RWPE1 (cell line): Measurements from ENCODE around the gene ATP2C2.

Source experiments
- CTCF ChIA-PET: fragments of 350-600 bp; sonication (Branson Sonifier 250); formaldehyde crosslinking; extraction: SDS; loops from one replicate; lab custom pipeline; 2021; lab: Yijun Ruan, JAX
- POLR2A ChIA-PET: fragments of 400-600 bp; formaldehyde crosslinking; extraction: SDS; loops from one replicate; lab custom pipeline; 2020; ENCODE audit warnings: antibody characterized with exemption; ENCODE audit not compliant: low non-redundant PET; lab: Yijun Ruan, JAX
- DNase-seq: peaks from one replicate; pipeline ENCODE4 v3.0.0; 2012; ENCODE audit warnings: low spot score
- H3K27ac ChIP-seq: fragments of 450-650 bp; 2 replicates; pipeline ENCODE4 v1.5.1; 2017
- CTCF ChIP-seq: fragments of 450-650 bp; conservative IDR thresholded peaks from 2 replicates; pipeline ENCODE4 v1.5.1; 2017; ENCODE audit warnings: low read depth, mild to moderate bottlenecking

Gene ATP2C2

DNA sequence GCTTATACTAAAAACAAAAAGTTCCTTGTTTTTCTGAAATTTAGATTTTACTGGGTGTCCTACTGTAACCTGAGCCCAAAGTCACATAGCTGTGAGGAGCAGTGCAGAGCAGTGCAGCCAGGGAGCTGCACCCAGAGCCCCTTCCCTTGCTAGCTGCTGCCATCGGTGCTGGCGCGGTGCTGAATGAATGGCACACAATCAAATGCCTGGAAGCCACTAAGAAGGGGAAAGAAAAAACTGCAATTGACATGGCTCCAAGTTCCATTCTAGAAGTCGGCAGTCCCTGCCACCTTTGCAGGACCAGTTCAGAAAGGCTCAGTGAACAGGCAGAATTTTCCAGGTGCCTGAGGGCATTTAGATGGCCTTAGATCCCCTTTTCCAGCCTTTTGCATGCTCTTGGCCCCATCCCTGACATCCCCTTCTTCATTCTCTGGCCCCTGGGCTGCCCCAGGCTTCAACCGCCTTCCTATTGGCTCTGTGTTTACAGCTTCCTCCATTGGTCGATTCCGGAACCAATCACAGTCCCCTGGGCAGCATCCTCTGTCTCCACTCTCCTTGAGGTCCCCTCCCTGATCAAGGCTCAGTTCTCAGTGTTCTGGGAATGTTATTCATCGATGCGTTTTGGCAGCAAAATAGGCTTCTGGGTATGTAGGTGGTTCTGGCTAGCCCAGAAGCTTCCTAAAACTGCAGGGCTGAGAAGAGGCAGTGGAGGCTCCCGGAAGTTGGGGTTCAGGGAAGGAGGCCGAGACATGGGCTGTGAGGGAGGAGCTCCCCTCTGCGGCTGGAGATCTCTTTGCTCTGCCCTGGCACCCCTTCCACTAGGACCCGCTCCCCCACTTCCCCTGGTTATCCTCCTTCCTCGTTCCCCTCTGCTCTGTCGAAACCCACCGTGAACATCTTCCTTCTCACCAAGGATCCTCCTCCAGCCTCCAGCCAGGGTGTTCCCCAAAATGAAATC is 37.9 kb downstream of the ATP2C2 start:
- TF ChIP-seq CTCF = no peak
- no peak overlapping the region for H3K27ac ChIP-seq
- CTCF ChIA-PET = no interaction called here
- DNase-seq = no peak
- POLR2A ChIA-PET = no interaction called here

DNA sequence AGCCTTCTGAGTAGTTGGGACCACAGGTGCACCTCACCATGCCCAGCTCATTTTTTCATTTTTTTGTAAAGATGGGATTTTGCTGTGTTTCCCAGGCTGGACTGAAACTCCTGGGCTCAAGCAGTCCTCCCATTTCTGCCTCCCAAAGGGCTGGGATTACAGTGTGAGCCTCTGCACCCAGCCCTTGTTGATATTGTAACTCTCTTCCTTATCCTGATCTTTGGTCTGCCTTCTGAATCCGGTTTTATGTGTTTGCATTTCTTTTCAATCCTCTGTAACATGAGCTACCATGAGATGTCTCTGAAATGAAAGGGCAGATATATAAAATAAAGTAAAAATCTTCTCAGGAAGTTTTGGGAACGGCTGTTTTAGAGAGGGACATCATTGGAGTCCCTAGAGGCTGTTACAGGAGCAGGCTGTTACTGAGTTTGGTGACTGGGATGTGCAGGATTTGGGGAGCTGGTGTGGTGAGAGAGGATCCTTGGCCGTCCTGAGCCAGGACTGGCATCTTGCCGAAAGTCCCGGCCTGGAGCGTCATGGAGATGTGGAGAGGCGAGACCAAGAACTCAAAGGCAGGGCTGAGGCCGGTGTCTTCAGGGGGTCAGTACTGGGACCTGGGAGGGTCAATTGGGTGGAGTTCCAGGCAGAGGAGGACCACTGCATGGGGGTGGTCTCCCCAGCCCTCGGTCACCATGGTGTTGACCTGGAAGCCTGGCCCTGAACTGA is 39.4 kb downstream of the ATP2C2 start:
- CTCF ChIA-PET = interaction anchor here (0.7 kb wide), 1 partner anchor 30 kb away, joined by 4 read pairs; no protein-coding TSS in a partner anchor
- no peak for DNase-seq
- no peak overlapping the region for H3K27ac ChIP-seq
- POLR2A ChIA-PET = no interaction called here
- TF ChIP-seq CTCF = no peak

- TF ChIP-seq CTCF = no peak
- DNase-seq = no peak
- ChIA-PET POLR2A (no interaction called here), CTCF (interaction anchor here (0.7 kb wide), 1 partner anchor 31 kb away, joined by 4 read pairs; no protein-coding TSS in a partner anchor)
- no peak overlapping the region for H3K27ac ChIP-seq
These were observed 40.0 kb downstream of the ATP2C2 start for GRCh38 chr16:84408314-84408690.

- CTCF ChIA-PET = no interaction called here
- TF ChIP-seq CTCF = no peak
- DNase-seq = no peak
- POLR2A ChIA-PET = no interaction called here
- H3K27ac ChIP-seq = no peak overlapping the region
These were observed 40.5 kb downstream of the ATP2C2 start for GRCh38 chr16:84408856-84409255.

DNA sequence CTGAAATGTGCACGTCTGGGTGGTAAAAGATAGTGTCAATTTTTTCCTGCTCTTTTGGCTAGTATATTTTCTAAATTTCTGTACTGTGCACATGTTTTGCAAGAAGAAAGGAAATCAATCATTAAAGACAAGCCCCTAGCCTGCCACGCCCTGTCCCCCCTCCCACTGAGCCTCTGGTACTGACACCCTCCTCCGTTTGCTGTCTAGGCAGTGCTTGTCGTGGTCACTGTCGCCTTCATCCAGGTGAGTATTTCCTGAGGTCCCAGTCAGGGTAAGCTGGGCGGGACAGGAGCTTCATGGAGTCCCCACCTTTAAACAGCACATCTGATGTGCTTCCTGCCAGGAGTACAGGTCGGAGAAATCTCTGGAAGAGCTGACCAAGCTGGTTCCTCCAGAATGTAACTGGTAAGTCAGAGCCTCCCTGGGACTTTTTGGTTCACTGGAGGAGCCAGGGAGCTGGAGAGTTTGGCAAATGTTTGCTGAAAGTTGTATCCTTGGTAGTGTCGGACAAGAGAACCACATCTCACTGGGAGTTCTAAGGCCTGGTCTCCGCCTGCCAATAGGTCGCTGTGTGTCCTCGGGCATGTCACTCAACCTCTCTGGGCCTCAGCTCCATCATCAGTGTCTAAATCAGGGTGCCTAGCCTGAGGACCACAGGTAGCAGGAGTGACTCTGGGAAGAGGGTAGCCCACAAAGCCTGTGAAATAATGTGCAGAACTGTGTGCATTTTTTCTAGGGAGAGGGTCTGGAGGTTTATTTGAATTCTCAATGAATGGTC is 42.2 kb downstream of the ATP2C2 start:
- ChIA-PET CTCF (no interaction called here), POLR2A (interaction anchor here (0.7 kb wide), 1 partner anchor 9 kb away, joined by 4 read pairs; no protein-coding TSS in a partner anchor)
- H3K27ac ChIP-seq = no peak overlapping the region
- DNase-seq = no peak
- no peak for TF ChIP-seq CTCF

DNA sequence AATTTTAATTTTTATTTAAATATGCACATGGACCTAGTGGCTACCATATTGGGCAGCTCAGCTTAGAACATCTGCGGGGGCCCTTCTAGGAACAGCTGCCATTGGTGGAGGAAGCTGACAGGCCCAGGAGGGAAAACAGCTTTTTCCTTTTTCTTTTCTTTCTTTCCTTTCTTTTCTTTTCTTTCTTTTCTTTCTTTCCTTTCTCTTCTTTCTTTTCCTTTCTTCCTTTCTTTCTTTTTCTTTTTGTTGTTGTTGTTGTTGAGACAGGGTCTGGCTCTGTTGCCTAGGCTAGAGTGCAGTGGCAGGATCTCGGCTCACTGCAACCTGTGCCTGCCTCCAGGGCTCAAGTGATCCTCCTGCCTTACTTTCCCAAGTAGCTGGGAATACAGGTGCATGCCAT is 43.4 kb downstream of the ATP2C2 start:
- no peak overlapping the region for H3K27ac ChIP-seq
- no peak for TF ChIP-seq CTCF
- ChIA-PET CTCF (no interaction called here), POLR2A (no interaction called here)
- no peak for DNase-seq
